Dendritic cell treated with granulocyte-macrophage colony-stimulating factor and Interleukin-4, amounts not matched to agents 40 ng/mL and 50 ng/mL, for 4 days (primary cell): Measurements from ENCODE around the gene ARFRP1.
A peak's percentile ranks its signal among the peaks of the same experiment; 100 is the strongest.
"Not testable (repeated sequence)": the region's sequence is repeated elsewhere in the genome, so short reads cannot be mapped to it uniquely, and the experiment has no call there.

ENCODE experiments used
- H3K27ac Mint-ChIP-seq: one replicate; pipeline ENCODE4 v1.8.0; 2022; ENCODE audit warnings: mild to moderate bottlenecking, mixed read lengths
- H3K27me3 Mint-ChIP-seq: one replicate; pipeline ENCODE4 v1.8.0; 2022; ENCODE audit warnings: mild to moderate bottlenecking, mixed read lengths
- H3K36me3 Mint-ChIP-seq: one replicate; pipeline ENCODE4 v1.8.0; 2022; ENCODE audit warnings: low read depth, mixed read lengths
- H3K4me1 Mint-ChIP-seq: one replicate; pipeline ENCODE4 v1.8.0; 2022; ENCODE audit warnings: low read depth, mixed read lengths
- H3K4me3 Mint-ChIP-seq: one replicate; pipeline ENCODE4 v1.8.0; 2022; ENCODE audit warnings: mild to moderate bottlenecking, moderate library complexity, mixed read lengths
- H3K9me3 Mint-ChIP-seq: one replicate; pipeline ENCODE4 v1.8.0; 2022; ENCODE audit warnings: mixed read lengths
- intact Hi-C: fragments of 100-400 bp; cut with micrococcal nuclease; formaldehyde crosslinking; loops from one replicate; pipeline ENCODE4 v1.15.0; 2022

ARFRP1 gene

DNA sequence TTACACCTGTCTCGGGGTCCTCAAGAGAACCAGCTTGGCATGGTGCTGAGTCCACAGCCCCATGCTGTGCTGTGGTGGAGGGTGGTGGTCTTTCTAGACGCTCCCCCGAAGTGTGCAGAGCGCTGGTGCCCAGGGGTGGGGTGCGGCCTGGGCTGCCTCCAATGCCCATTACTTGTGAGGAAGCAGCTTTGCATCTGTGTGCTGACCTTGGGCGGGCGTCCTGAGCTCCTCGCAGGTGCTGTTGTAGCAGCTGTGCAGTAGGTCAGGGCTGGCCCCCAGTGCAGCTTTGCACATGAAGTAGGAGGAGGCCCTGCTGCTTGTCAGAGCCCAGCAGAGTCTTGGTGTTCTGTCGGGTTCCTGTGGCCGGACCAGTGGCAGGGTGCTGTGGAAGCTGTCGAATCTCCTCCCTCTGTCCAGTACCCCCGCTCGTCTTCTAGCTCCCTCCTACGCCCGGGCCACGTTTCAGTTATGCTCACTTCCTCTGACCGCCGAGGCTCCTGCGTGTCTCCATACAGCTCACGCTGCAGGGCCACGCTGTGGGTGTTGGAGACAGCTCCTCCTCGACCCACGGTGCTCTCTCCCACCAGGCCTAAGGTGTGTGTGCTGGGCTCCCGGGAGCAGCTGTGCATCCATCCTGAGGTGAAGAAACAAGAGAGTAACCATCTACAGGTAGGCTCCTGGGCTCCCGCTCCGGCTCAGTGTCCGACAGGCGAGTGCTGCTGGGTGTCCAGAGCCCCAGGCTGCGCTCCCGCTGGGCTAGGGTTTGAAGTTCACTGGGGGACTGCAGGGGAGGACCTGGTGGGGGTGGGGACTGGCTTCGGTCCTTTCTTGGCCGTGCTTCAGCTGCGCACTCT lies 45.6 kb downstream of the ARFRP1 start:
- H3K4me1 Mint-ChIP-seq = peaks cover 41% of the 10 kb centered on the region
- H3K9me3 Mint-ChIP-seq = no peaks in the 10 kb centered on the region
- H3K36me3 Mint-ChIP-seq = peaks cover 94% of the 10 kb centered on the region
- intact Hi-C loops = no loop called here
- H3K27ac Mint-ChIP-seq = peak overlapping the region; percentile 51
- H3K27me3 Mint-ChIP-seq = no peaks in the 10 kb centered on the region
- no peak overlapping the region for H3K4me3 Mint-ChIP-seq

DNA sequence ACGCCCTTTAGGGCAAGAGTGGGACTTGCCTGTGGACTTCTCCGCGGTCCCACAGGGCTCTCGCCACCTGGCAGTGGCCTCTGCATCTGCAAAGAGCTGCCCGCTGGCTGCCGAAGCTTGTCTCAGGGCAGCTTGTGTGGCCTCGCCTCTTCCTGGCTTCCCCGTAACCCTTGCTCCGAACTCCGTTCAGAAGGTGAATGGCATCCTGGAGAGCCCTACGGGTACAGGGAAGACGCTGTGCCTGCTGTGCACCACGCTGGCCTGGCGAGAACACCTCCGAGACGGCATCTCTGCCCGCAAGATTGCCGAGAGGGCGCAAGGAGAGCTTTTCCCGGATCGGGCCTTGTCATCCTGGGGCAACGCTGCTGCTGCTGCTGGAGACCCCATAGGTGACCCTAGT lies 46.7 kb downstream of the ARFRP1 start:
- peaks cover 41% of the 10 kb centered on the region for H3K4me1 Mint-ChIP-seq
- no peak overlapping the region for H3K4me3 Mint-ChIP-seq
- peaks cover 83% of the 10 kb centered on the region for H3K36me3 Mint-ChIP-seq
- H3K9me3 Mint-ChIP-seq = no peaks in the 10 kb centered on the region
- H3K27ac Mint-ChIP-seq = no peak overlapping the region
- intact Hi-C loops = no loop called here
- H3K27me3 Mint-ChIP-seq = no peaks in the 10 kb centered on the region

DNA sequence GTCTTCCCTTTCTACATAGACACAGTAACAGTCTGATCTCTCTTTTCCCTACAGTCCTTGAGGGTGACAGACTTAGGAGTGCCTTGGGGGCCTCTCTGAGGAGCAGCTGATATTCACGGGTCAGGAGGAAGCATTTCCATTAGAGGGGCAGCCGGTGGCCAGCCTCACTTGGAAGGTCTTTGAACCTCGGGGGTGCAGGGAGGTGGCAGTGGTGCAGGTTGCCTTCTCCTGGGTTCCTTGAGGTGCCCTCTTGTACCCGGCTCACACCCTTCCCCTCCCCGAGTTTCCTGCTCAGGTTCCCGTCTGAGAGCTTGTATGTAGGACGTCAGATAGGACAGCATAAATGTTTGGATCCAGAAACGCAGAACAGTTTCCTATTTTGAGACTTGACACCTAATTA lies 47.2 kb downstream of the ARFRP1 start:
- H3K4me1 Mint-ChIP-seq = peaks cover 41% of the 10 kb centered on the region
- H3K36me3 Mint-ChIP-seq = peaks cover 78% of the 10 kb centered on the region
- H3K4me3 Mint-ChIP-seq = no peak overlapping the region
- no peak overlapping the region for H3K27ac Mint-ChIP-seq
- H3K9me3 Mint-ChIP-seq = no peaks in the 10 kb centered on the region
- no peaks in the 10 kb centered on the region for H3K27me3 Mint-ChIP-seq
- intact Hi-C loops = no loop called here

- intact Hi-C loops, H3K4me3 Mint-ChIP-seq, H3K9me3 Mint-ChIP-seq, H3K27ac Mint-ChIP-seq, H3K27me3 Mint-ChIP-seq: not testable (repeated sequence)
- H3K4me1 Mint-ChIP-seq = peaks cover 41% of the 10 kb centered on the region
- peaks cover 74% of the 10 kb centered on the region for H3K36me3 Mint-ChIP-seq
Measured at GRCh38 chr20:63660174-63660573, 47.6 kb downstream of the ARFRP1 start.

DNA sequence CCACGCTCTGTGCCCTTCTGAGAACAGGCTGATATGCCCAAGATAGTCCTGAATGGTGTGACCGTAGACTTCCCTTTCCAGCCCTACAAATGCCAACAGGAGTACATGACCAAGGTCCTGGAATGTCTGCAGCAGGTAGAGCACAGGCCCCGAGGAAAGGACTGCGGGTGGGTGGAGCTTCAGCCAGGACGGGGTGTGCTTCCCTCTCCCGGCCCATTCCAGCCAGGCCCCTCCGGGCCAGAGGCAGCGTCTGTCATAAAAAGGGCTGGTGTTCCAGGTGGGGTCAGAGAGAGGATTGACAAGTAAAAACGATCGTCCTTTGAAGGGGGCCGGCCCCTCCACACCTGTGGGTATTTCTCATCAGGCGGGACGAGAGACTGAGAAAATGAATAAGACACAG lies 48.4 kb downstream of the ARFRP1 start:
- Mint-ChIP-seq H3K4me3 (peak overlapping the region; percentile 96), H3K27ac (peak overlapping the region; percentile 99), H3K27me3 (peaks cover 9% of the 10 kb centered on the region), H3K9me3 (no peaks in the 10 kb centered on the region), H3K4me1 (peaks cover 41% of the 10 kb centered on the region), H3K36me3 (peaks cover 66% of the 10 kb centered on the region)
- intact Hi-C loops = loop anchor here (2.0 kb wide), 1 partner anchor 27 kb away; no protein-coding TSS in a partner anchor

GRCh38 chr20:63658749-63659187 lies 49.0 kb downstream of the ARFRP1 start:
- Mint-ChIP-seq H3K27me3 (peaks cover 14% of the 10 kb centered on the region), H3K4me3 (peak overlapping the region; percentile 96), H3K4me1 (peaks cover 46% of the 10 kb centered on the region), H3K36me3 (peaks cover 60% of the 10 kb centered on the region), H3K27ac (peak overlapping the region; percentile 99), H3K9me3 (no peaks in the 10 kb centered on the region)
- intact Hi-C loops = loop anchor here (2.0 kb wide), 1 partner anchor 28 kb away; no protein-coding TSS in a partner anchor

DNA sequence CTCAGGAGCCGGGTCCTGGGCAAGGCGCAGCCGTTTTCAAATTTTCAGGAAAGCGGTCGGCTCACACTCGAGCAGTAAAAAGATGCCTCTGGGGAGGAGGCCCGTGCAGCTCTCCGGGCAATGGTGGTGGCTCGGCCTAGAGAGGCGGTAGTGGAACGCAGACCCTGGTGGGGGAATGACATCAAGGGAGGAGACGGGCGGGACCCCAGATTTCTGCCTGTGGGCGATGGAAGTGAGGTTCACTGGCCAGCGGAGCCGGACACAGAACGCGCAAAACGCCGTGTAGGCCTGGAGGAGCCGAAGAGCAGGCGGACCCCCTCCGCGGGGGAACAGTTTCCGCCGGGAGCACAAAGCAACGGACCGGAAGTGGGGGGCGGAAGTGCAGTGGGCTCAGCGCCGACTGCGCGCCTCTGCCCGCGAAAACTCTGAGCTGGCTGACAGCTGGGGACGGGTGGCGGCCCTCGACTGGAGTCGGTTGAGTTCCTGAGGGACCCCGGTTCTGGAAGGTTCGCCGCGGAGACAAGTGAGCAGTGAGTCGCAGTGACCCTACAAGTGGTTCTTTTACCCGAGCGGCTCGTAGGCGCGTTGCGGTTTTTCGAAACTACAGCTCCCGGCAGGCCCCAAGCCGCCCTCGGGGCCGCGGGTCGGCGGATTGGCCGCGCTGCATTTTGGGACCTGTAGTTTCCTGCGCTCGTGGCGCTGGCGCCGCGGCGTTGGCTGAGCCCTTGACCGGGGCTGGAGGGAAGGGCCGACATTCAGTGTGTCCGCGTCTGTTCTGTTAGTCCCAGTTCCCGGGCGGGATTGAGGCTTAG lies 49.6 kb downstream of the ARFRP1 start, which contains the start of gene RTEL1:
Gene RTEL1, plus strand, starts transcription at position 376 of the 812 bp plus-strand sequence. CDS start 1,091 bp downstream, outside the sequence.
- peaks cover 52% of the 10 kb centered on the region for H3K4me1 Mint-ChIP-seq
- intact Hi-C loops = loop anchor here (2.0 kb wide), 1 partner anchor 29 kb away; no protein-coding TSS in a partner anchor
- no peaks in the 10 kb centered on the region for H3K9me3 Mint-ChIP-seq
- peak within 1 kb of the TSS; percentile 96 for H3K4me3 Mint-ChIP-seq
- peak within 1 kb of the TSS; percentile 99 for H3K27ac Mint-ChIP-seq
- H3K36me3 Mint-ChIP-seq = peaks cover 53% of the 10 kb centered on the region
- H3K27me3 Mint-ChIP-seq = peaks cover 19% of the 10 kb centered on the region

DNA sequence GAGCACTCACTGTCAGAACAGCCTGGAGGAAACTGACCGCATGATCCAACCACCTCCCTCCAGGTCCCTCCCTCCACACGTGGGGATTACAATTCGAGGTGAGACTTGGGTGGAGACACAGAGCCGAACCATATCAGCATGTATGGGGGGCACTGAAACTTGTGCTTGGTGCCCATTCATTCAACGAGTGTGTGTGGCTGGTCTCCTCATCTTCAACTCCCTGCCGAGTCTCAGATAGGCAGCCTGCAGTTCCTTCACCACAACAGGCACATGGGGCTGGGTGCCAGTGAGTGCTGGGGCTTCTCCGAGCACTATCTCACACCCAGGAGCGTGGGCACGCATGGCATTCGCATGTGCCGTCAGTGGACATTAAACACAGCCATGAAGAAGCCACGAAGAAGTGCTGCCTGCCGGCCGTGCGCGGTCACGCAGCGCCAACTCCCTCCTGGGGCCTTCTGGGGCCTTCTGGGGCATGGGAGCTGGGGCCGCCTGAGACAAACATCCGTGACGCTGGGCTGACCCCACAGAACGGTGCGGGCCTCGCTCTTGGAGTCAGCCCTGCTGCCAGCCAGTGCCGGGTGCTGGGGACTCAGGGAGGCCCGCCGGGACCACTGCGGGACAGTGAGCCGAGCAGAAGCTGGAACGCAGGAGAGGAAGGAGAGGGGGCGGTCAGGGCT lies 50.4 kb downstream of the ARFRP1 start:
- Mint-ChIP-seq H3K4me3 (peak overlapping the region; percentile 96), H3K36me3 (peaks cover 46% of the 10 kb centered on the region), H3K27ac (peak overlapping the region; percentile 99), H3K27me3 (peaks cover 21% of the 10 kb centered on the region), H3K4me1 (peaks cover 49% of the 10 kb centered on the region), H3K9me3 (no peaks in the 10 kb centered on the region)
- intact Hi-C loops = no loop called here

- peaks cover 36% of the 10 kb centered on the region for H3K36me3 Mint-ChIP-seq
- peaks cover 29% of the 10 kb centered on the region for H3K27me3 Mint-ChIP-seq
- no peak overlapping the region for H3K4me3 Mint-ChIP-seq
- peaks cover 48% of the 10 kb centered on the region for H3K4me1 Mint-ChIP-seq
- H3K27ac Mint-ChIP-seq = no peak overlapping the region
- H3K9me3 Mint-ChIP-seq = no peaks in the 10 kb centered on the region
- intact Hi-C loops = no loop called here
Measured at GRCh38 chr20:63656451-63656850, 51.3 kb downstream of the ARFRP1 start.

- H3K27ac Mint-ChIP-seq = no peak overlapping the region
- intact Hi-C loops = no loop called here
Measured at GRCh38 chr20:63655249-63655648, 52.5 kb downstream of the ARFRP1 start.

GRCh38 chr20:63653974-63654668 lies 53.7 kb downstream of the ARFRP1 start:
- Mint-ChIP-seq H3K9me3 (no peaks in the 10 kb centered on the region), H3K4me1 (peaks cover 33% of the 10 kb centered on the region), H3K27me3 (peaks cover 36% of the 10 kb centered on the region), H3K4me3 (peak overlapping the region; percentile 46), H3K36me3 (peaks cover 13% of the 10 kb centered on the region), H3K27ac (no peak overlapping the region)
- intact Hi-C loops = no loop called here

More at GRCh38 chr20:63655249-63655648, 52.5 kb downstream of the ARFRP1 start:
- H3K27me3 Mint-ChIP-seq = peaks cover 36% of the 10 kb centered on the region
- no peaks in the 10 kb centered on the region for H3K9me3 Mint-ChIP-seq
- peaks cover 24% of the 10 kb centered on the region for H3K36me3 Mint-ChIP-seq
- H3K4me3 Mint-ChIP-seq = no peak overlapping the region
- H3K4me1 Mint-ChIP-seq = peaks cover 45% of the 10 kb centered on the region

GRCh38 chr20:63653041-63653973 lies 54.5 kb downstream of the ARFRP1 start, which contains the start of gene STMN3:
Gene STMN3, minus strand, starts transcription at chr20:63653424. Its CDS starts 79 bp downstream, at chr20:63653345.
- peak within 1 kb of the TSS; percentile 59 for H3K4me3 Mint-ChIP-seq
- peaks cover 30% of the 10 kb centered on the region for H3K4me1 Mint-ChIP-seq
- H3K27me3 Mint-ChIP-seq = peaks cover 38% of the 10 kb centered on the region
- peaks cover 5% of the 10 kb centered on the region for H3K36me3 Mint-ChIP-seq
- intact Hi-C loops = no loop called here
- no peaks in the 10 kb centered on the region for H3K9me3 Mint-ChIP-seq
- H3K27ac Mint-ChIP-seq = no peak within 1 kb of the TSS
